Breast epithelium (tissue), 3 donors: Measurements from ENCODE around the gene LRRN2.

Experiments
- POLR2A ChIP-seq: fragments of 450-650 bp; IDR thresholded peaks from one replicate; pipeline ENCODE4 v1.6.1; 2016; ENCODE audit warnings: antibody characterized with exemption, mild to moderate bottlenecking, moderate library complexity
- POLR2AphosphoS5 ChIP-seq, 3 donors: sonication (generic); formaldehyde crosslinking; IDR thresholded peaks; one replicate each; pipeline ENCODE4 v1.6.1; 2017; ENCODE audit warnings: antibody characterized with exemption in 3 of 3
- TF ChIP-seq, protein P1 (sequence below), 3 donors: fragments of 450-650 bp; IDR thresholded peaks; one replicate each; pipeline ENCODE4 v1.5.1; 2016 to 2017; ENCODE audit warnings: antibody characterized with exemption in 3 of 3, mild to moderate bottlenecking in 3 of 3, moderate library complexity in 3 of 3

DNA sequence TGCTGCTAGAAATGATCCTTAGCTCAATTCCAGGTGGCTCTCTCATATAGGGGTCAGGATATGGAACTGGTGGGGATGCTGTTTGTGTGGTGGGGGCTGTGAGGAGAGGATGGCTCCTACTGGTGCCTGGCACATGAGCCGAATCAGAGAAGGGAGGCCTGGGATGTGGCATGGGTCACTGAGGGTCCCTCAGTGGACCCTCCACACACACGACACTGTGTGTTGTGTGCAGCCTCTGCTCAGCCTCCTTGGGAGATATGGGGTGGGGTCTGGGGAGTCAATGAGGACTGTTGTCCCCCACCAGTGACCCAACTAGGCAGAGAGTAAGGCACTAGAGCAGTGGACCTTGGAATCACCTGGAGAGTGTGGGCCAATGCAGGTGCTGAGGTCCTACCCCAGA is 3.2 kb upstream of the LRRN2 start:
- TF ChIP-seq POLR2AphosphoS5 (IDR thresholded peaks at IDR 0.05): no peak
- TF ChIP-seq POLR2A: no peak
- TF ChIP-seq, protein P1, sequence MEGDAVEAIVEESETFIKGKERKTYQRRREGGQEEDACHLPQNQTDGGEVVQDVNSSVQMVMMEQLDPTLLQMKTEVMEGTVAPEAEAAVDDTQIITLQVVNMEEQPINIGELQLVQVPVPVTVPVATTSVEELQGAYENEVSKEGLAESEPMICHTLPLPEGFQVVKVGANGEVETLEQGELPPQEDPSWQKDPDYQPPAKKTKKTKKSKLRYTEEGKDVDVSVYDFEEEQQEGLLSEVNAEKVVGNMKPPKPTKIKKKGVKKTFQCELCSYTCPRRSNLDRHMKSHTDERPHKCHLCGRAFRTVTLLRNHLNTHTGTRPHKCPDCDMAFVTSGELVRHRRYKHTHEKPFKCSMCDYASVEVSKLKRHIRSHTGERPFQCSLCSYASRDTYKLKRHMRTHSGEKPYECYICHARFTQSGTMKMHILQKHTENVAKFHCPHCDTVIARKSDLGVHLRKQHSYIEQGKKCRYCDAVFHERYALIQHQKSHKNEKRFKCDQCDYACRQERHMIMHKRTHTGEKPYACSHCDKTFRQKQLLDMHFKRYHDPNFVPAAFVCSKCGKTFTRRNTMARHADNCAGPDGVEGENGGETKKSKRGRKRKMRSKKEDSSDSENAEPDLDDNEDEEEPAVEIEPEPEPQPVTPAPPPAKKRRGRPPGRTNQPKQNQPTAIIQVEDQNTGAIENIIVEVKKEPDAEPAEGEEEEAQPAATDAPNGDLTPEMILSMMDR (IDR thresholded peaks at IDR 0.05): no peak
